NB4 (cell line): Measurements from ENCODE around the gene ADARB2.
"Not testable (repeated sequence)": the region's sequence is repeated elsewhere in the genome, so short reads cannot be mapped to it uniquely, and the experiment has no call there.

ENCODE experiments used
- CTCF ChIP-seq: IDR thresholded peaks from one replicate; pipeline ENCODE4 v1.5.1; 2012; ENCODE audit warnings: low read depth, low read length
- MAX ChIP-seq: IDR thresholded peaks from 2 replicates; pipeline ENCODE4 v1.6.1; 2011; ENCODE audit warnings: low read depth, low read length
- POLR2A ChIP-seq: IDR thresholded peaks from 2 replicates; pipeline ENCODE4 v1.6.1; 2011; ENCODE audit warnings: mild to moderate bottlenecking; ENCODE audit not compliant: insufficient read length; ENCODE audit errors: extremely low read depth

- TF ChIP-seq CTCF, POLR2A, MAX: not testable (repeated sequence)
Observed at GRCh38 chr10:1773204-1773603, 35.9 kb upstream of the ADARB2 start.
